Neural progenitor cell (in vitro differentiated cells): Measurements from ENCODE around the gene UNC5A. TPM values are rescaled to one million over a fixed set of nuclear protein-coding genes. Genes with fewer than 3 reads are reported as not detected.
"Not testable (repeated sequence)": the region's sequence is repeated elsewhere in the genome, so short reads cannot be mapped to it uniquely, and the experiment has no call there.

Source experiments
- DNase-seq: peaks from one replicate; pipeline ENCODE4 v3.0.0-alpha.2; 2016; ENCODE audit warnings: low spot score
- H2AFZ ChIP-seq: fragments of 200-600 bp; sonication (generic); replicated peaks from 2 replicates; pipeline ENCODE4 v1.6.1; 2016; ENCODE audit warnings: antibody characterized with exemption
- H3F3A ChIP-seq: fragments of 200-600 bp; sonication (generic); 2 replicates; pipeline ENCODE4 v1.6.1; 2016; ENCODE audit warnings: antibody characterized with exemption, low read depth
- H3K27ac ChIP-seq: fragments of 200-600 bp; sonication (generic); 2 replicates; pipeline ENCODE4 v1.5.1; 2016; ENCODE audit warnings: mild to moderate bottlenecking
- H3K27me3 ChIP-seq: fragments of 200-600 bp; sonication (generic); 2 replicates; pipeline ENCODE4 v1.6.1; 2016; ENCODE audit warnings: mild to moderate bottlenecking, moderate library complexity
- H3K36me3 ChIP-seq: fragments of 200-600 bp; sonication (generic); 2 replicates; pipeline ENCODE4 v1.5.1; 2016
- H3K4me1 ChIP-seq: fragments of 200-600 bp; sonication (generic); 2 replicates; pipeline ENCODE4 v1.6.1; 2016; ENCODE audit warnings: mixed run types
- H3K4me2 ChIP-seq: fragments of 200-600 bp; sonication (generic); 2 replicates; pipeline ENCODE4 v1.6.1; 2016
- H3K4me3 ChIP-seq: fragments of 200-600 bp; sonication (generic); 2 replicates; pipeline ENCODE4 v1.5.1; 2016
- H3K79me2 ChIP-seq: fragments of 200-600 bp; sonication (generic); 2 replicates; pipeline ENCODE4 v1.6.1; 2016; ENCODE audit warnings: low read depth
- H3K9ac ChIP-seq: fragments of 200-600 bp; sonication (generic); 2 replicates; pipeline ENCODE4 v1.6.1; 2016
- H3K9me3 ChIP-seq: fragments of 200-600 bp; sonication (generic); 2 replicates; pipeline ENCODE4 v1.5.1; 2016; ENCODE audit warnings: low read depth
- H4K20me1 ChIP-seq: fragments of 200-600 bp; sonication (generic); 2 replicates; pipeline ENCODE4 v1.6.1; 2016; ENCODE audit warnings: low read depth
- H3K27ac Mint-ChIP-seq: 3 replicates; pipeline ENCODE4 v1.8.0; 2021; ENCODE audit warnings: mixed read lengths
- H3K27me3 Mint-ChIP-seq: 2 replicates; pipeline ENCODE4 v1.8.0; 2022; ENCODE audit warnings: low read depth, mild to moderate bottlenecking, inconsistent platforms, moderate library complexity, mixed read lengths; ENCODE audit not compliant: insufficient read depth
- H3K36me3 Mint-ChIP-seq: 3 replicates; pipeline ENCODE4 v1.8.0; 2021; ENCODE audit warnings: mixed read lengths
- H3K4me1 Mint-ChIP-seq: 3 replicates; pipeline ENCODE4 v1.8.0; 2021; ENCODE audit warnings: mixed read lengths
- H3K4me3 Mint-ChIP-seq: 3 replicates; pipeline ENCODE4 v1.8.0; 2021; ENCODE audit warnings: mild to moderate bottlenecking, moderate library complexity, mixed read lengths
- H3K9me3 Mint-ChIP-seq: 3 replicates; pipeline ENCODE4 v1.8.0; 2020; ENCODE audit warnings: mixed read lengths
- CTCF ChIP-seq: fragments of 200-600 bp; sonication (generic); IDR thresholded peaks from 2 replicates; pipeline ENCODE4 v1.5.1; 2017; ENCODE audit warnings: antibody characterized with exemption, mild to moderate bottlenecking
- EZH2 ChIP-seq: fragments of 200-600 bp; sonication (generic); IDR thresholded peaks from 2 replicates; pipeline ENCODE4 v1.6.1; 2017; ENCODE audit warnings: antibody characterized with exemption, mild to moderate bottlenecking, moderate library complexity
- EZH2phosphoT487 ChIP-seq: fragments of 200-600 bp; sonication (generic); IDR thresholded peaks from 2 replicates; pipeline ENCODE4 v1.6.1; 2017; ENCODE audit warnings: antibody characterized with exemption
- total RNA-seq: library from RNA; depleted of rRNA; stranded (reverse); fragments of >200 nt; gene quantifications from 2 replicates; pipeline ENCODE4 v1.2.3, GENCODE V29; 2015; ENCODE audit warnings: low replicate concordance

UNC5A gene
- total RNA-seq, 1 donor from 2014 or later, result 1.2 TPM

GRCh38 chr5:176870110-176870591 is 59.8 kb downstream of the UNC5A start:
- Histone ChIP-seq H3K27me3 (no peaks in the 10 kb centered on the region), H2AFZ (no peak overlapping the region), H3K4me2 (no peak overlapping the region), H4K20me1 (peaks cover 4% of the 10 kb centered on the region), H3K9ac (no peak overlapping the region), H3F3A (peaks cover 25% of the 10 kb centered on the region), H3K27ac (no peak overlapping the region), H3K9me3 (no peaks in the 10 kb centered on the region), H3K4me3 (no peak overlapping the region), H3K36me3 (no peaks in the 10 kb centered on the region), H3K79me2 (no peaks in the 10 kb centered on the region), H3K4me1 (peaks cover 35% of the 10 kb centered on the region)
- peak; percentile 87 for DNase-seq
- H3K9me3 Mint-ChIP-seq, result no peaks in the 10 kb centered on the region
- no peak overlapping the region for H3K4me3 Mint-ChIP-seq
- H3K36me3 Mint-ChIP-seq, result no peaks in the 10 kb centered on the region
- peak overlapping the region; percentile 72 for H3K27ac Mint-ChIP-seq
- H3K4me1 Mint-ChIP-seq, result peaks cover 35% of the 10 kb centered on the region
- H3K27me3 Mint-ChIP-seq, result peaks cover 21% of the 10 kb centered on the region
- TF ChIP-seq EZH2phosphoT487, result no peak
- peak; percentile 69 for TF ChIP-seq CTCF
- no peak for TF ChIP-seq EZH2

- H3K79me2 ChIP-seq, H3K27ac Mint-ChIP-seq, H4K20me1 ChIP-seq, H3K27ac ChIP-seq, H3K36me3 ChIP-seq, H3K4me2 ChIP-seq, H3K27me3 ChIP-seq, H3K9ac ChIP-seq, H3K4me3 Mint-ChIP-seq, H3K9me3 Mint-ChIP-seq, H3K36me3 Mint-ChIP-seq, H2AFZ ChIP-seq, DNase-seq, H3K9me3 ChIP-seq, H3K4me3 ChIP-seq: not testable (repeated sequence)
- peaks cover 25% of the 10 kb centered on the region for H3F3A ChIP-seq
- H3K4me1 ChIP-seq, result peaks cover 34% of the 10 kb centered on the region
- Mint-ChIP-seq H3K27me3 (peaks cover 23% of the 10 kb centered on the region), H3K4me1 (peaks cover 40% of the 10 kb centered on the region)
Observed at GRCh38 chr5:176870644-176871043, 60.3 kb downstream of the UNC5A start.

GRCh38 chr5:176872586-176872985 is 62.2 kb downstream of the UNC5A start:
- H3K27ac Mint-ChIP-seq, result not testable (repeated sequence)

GRCh38 chr5:176873011-176873410 is 62.7 kb downstream of the UNC5A start:
- not testable (repeated sequence) for H3K4me3 Mint-ChIP-seq, H3K9ac ChIP-seq
- peaks cover 17% of the 10 kb centered on the region for H3K4me1 ChIP-seq

More at GRCh38 chr5:176872586-176872985, 62.2 kb downstream of the UNC5A start:
- DNase-seq, H3K9me3 Mint-ChIP-seq, H3F3A ChIP-seq, H3K4me3 Mint-ChIP-seq, H3K27ac ChIP-seq, H3K36me3 ChIP-seq, H3K4me3 ChIP-seq, H3K4me2 ChIP-seq, H3K36me3 Mint-ChIP-seq, H3K79me2 ChIP-seq, H2AFZ ChIP-seq, H3K27me3 ChIP-seq, H3K9ac ChIP-seq, H3K9me3 ChIP-seq, H4K20me1 ChIP-seq: not testable (repeated sequence)
- peaks cover 20% of the 10 kb centered on the region for H3K27me3 Mint-ChIP-seq
- H3K4me1 ChIP-seq, result peaks cover 17% of the 10 kb centered on the region
- peaks cover 30% of the 10 kb centered on the region for H3K4me1 Mint-ChIP-seq

GRCh38 chr5:176873541-176874172 is 63.3 kb downstream of the UNC5A start:
- DNase-seq, result no peak
- Histone ChIP-seq H3K36me3 (no peaks in the 10 kb centered on the region), H3K4me2 (no peak overlapping the region), H3K9me3 (no peaks in the 10 kb centered on the region), H3K4me1 (peaks cover 11% of the 10 kb centered on the region), H2AFZ (no peak overlapping the region), H3K27me3 (no peaks in the 10 kb centered on the region), H4K20me1 (no peaks in the 10 kb centered on the region), H3F3A (no peaks in the 10 kb centered on the region), H3K27ac (no peak overlapping the region), H3K9ac (no peak overlapping the region), H3K4me3 (no peak overlapping the region), H3K79me2 (no peaks in the 10 kb centered on the region)
- TF ChIP-seq EZH2 (no peak), EZH2phosphoT487 (no peak), CTCF (no peak)
- no peaks in the 10 kb centered on the region for H3K9me3 Mint-ChIP-seq
- H3K36me3 Mint-ChIP-seq, result no peaks in the 10 kb centered on the region
- H3K4me1 Mint-ChIP-seq, result peaks cover 26% of the 10 kb centered on the region
- peak overlapping the region; percentile 25 for H3K27ac Mint-ChIP-seq
- peaks cover 21% of the 10 kb centered on the region for H3K27me3 Mint-ChIP-seq
- H3K4me3 Mint-ChIP-seq, result no peak overlapping the region

More at GRCh38 chr5:176873011-176873410, 62.7 kb downstream of the UNC5A start:
- not testable (repeated sequence) for H3K36me3 Mint-ChIP-seq, H3F3A ChIP-seq, H3K36me3 ChIP-seq, H3K27ac Mint-ChIP-seq, H3K9me3 ChIP-seq, H3K4me3 ChIP-seq, H3K27me3 ChIP-seq, H2AFZ ChIP-seq, DNase-seq, H3K9me3 Mint-ChIP-seq, H3K27ac ChIP-seq, H4K20me1 ChIP-seq, H3K4me2 ChIP-seq, H3K79me2 ChIP-seq
- Mint-ChIP-seq H3K4me1 (peaks cover 27% of the 10 kb centered on the region), H3K27me3 (peaks cover 20% of the 10 kb centered on the region)
